ENCODE data around the gene NOX3.
"Not testable (repeated sequence)": the region's sequence is repeated elsewhere in the genome, so short reads cannot be mapped to it uniquely, and the experiment has no call there.

Gene NOX3

DNA sequence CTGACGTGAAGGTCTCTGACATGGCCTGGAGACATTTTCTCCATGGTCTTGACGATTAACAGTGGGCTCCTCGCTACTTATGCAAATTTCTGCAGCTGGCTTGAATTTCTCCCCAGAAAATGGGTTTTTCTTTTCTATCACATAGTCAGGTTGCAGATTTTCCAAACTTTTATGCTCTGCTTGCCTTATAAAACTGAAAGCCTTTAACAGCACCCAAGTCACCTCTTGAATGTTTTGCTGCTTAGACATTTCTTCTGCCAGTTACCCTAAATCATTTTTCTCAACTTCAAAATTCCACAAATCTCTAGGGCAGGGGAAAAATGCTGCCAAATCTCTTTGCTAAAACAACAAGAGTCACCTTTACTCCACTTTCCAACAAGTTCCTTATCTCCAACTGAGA is 12.9 kb upstream of the NOX3 start:
- in situ Hi-C loops (cut with MboI; ENCODE audit: low sequenced_read_pairs): not testable (repeated sequence)

DNA sequence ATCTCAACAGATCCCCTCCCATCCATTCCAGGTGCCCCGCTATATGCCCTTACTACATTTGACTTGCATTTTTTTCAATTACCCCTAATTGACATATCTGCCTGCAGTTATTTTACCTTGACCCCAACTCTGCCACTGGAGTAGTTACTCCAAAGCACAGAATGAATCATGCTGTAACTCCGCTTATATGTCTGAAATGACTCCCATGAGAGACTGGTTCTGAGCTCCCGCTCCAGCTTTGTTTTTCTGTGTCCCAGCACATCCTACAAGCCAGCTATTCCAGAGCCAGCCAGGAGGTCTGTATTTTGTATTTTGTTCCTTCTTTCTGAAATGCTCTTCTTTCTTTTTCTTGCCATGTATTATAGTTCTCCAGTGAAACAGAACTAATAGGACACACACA is 10.9 kb upstream of the NOX3 start:
- in situ Hi-C loops (cut with MboI; ENCODE audit: low sequenced_read_pairs): no loop called here

DNA sequence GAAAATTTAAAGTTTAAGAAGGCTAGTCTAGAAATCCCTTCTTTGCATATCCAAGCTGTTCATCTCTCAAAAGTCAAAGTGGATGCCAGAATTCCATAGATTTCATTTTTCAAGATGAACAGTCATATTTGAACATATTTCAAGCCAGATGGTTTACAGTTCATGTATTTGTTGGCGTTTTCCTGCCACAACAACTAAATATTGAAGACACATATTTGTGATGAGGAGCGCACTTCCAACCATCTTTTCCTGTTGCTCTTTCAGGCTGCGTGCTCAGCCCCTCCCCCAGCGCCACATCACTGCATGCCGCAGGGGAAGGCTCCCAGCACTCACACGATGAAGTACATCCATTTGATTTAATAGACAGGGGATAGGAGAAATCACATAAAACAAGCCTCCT is 5.9 kb upstream of the NOX3 start:
- in situ Hi-C loops (cut with MboI; ENCODE audit: low sequenced_read_pairs): no loop called here

DNA sequence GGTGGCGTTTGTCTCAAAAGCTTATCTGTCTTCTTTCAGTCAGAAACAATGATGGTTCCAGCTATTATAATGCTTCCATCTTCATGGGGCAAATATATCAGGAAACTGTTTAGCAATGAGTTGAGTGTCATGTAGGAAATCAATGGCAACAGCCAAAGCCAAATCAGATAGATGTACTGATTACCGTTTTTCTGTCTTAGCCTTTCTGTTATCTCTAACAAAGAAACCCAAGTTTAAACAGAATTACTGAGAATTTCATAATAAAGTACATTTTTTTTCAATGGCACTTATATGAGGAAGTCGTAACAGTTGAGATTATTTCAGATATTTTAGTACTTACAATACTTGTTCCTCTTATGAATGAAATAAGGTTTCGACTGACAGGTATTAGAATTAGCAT is 1.2 kb downstream of the NOX3 start:
- in situ Hi-C loops (cut with MboI; ENCODE audit: low sequenced_read_pairs): no loop called here

DNA sequence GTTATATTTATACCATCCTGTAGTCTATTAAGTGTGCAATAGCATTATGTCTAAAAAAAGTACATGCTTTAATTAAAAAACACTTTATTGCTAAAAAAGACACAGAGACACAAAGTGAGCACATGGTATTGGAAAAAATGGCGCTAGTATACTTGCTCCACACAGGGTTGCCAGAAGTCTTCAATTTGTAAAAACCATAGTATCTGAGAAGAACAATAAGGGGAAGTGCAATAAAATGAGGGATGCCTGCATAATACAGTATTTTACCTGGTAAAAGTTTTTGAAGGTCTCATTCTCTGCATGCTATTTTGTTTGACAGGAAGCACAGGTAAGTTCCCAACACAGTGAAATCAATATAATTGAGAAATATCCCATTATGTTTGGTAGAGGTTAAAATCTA is 1.6 kb downstream of the NOX3 start:
- in situ Hi-C loops (cut with MboI; ENCODE audit: low sequenced_read_pairs): no loop called here

DNA sequence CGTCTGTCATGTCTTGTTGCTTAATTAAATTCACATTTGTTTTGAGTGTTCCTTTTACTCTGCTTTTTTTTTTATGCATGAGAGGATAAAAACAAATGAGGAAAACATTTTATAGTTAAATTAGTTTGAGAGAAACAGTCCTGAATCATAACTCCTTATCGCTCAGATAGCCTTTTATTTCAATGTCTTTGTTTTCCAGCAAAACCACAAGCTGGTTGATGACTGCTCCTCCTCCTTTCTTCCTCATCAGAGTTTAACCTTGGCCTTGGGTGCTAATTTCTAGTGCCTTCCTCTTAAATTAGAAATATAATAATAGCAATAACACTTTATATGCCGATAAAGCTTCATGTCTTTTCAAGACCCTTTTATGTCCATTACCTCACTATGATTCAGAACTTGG is 3.1 kb downstream of the NOX3 start:
- in situ Hi-C loops (cut with MboI; ENCODE audit: low sequenced_read_pairs): no loop called here

DNA sequence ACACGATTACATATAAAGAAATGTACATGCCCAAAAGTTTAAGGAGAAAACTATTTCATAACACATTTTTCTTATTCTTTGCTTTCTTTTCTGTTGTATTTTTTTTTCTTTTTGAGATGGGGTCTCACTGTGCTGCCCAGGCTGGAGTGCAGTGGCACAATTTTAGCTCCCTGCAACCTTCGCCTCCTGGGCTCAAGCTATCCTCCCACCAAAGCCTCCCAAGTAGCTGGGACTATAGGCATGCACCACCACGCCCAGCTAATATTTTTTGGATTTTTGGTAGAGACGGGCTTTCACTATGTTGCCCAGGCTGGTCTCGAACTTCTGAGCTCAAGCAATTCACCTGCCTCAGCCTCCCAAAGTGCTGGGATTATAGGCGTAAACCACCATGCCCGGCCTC is 4.1 kb downstream of the NOX3 start:
- in situ Hi-C loops (cut with MboI; ENCODE audit: low sequenced_read_pairs): not testable (repeated sequence)

DNA sequence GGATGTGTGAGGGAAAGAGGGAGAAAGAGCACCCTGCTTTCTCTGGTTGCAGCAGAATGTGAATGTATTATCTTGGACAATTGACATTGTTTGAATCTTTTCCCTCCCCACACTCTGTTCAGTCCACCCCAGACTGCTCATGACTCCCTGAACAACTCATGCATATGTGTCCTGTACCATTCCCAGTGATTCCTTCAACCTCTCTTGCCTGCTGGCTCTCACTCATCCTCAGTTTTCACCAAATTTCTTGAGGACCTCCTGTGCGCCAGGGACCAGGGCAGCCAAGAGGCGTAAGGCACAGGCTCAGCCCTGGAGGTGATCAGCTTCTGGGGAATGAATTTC is 5.4 kb downstream of the NOX3 start:
- in situ Hi-C loops (cut with MboI; ENCODE audit: low sequenced_read_pairs): no loop called here

DNA sequence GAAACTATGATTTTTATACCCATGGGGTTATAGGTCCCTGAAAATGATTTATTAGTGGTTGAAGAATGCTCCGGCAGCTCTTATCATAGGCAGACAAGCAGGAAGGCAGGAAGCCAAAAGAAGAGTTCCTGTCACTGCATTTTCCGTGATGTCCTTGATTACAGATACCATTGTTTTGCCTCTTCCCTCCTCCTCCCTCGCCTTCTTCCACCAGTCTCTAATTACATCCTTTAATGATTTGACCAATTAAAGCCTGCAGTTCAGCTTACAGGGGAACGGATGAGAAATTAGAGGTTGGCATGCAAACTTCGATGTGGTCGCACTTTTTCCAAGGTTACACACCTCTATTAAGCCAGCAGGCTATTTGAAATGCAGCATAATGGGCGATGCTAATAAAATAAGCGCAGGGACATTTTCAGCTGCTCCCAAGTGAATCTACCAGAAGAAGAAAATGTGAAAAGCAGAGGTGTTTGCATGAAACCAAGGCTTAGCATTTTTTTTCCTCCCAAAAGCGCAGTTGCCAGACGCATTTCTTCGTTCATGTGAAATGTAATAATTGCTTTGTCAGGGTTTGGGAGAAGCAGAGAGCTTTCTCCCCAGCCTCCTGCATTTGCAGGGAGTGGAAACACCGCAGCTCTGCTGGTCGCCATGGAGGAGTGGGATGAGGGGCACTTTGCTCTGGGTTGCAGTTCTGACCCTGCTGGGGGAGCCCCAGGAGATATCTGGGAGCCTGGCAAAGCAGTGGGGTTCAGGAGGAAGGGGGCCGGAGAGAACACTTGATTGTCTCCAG is 6.0 kb downstream of the NOX3 start:
- in situ Hi-C loops (cut with MboI; ENCODE audit: low sequenced_read_pairs): no loop called here

DNA sequence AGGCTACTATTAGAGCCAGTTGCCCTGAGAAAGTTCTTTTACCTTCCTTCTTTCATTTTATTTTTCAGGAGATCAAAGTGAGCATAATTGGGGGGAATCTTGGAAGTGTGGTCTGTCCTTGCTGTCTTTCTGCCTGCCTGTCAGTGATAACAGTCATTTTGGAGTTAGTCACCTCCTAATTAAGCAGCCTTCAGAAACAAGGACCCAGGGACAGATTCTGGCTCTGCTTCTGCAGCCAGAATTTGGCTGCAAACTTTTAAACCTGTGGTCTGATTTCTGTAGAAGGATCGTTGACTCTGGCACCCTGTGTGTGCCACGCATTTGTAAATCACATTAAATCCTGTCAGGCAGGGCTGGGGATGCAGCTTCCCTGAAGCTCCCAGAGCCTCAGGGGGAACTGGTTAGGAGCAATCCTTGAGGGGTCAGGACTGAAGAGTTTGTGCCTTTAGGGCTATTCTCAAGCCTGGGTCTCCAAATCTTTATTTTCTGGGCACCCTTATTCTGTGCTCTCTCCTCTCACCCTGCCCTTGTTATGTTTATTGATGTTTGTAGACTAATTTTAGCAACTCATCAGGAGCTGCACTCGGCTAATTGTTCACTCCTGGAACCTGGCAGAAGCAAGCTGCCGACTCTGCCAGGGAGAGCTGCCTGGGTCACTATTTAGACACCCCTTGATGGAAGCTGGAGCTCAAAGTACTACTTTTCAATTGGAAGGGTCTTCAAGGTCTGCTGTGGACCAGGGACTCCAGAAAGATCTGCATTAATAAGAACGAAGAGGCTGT is 6.8 kb downstream of the NOX3 start:
- in situ Hi-C loops (cut with MboI; ENCODE audit: low sequenced_read_pairs): no loop called here

DNA sequence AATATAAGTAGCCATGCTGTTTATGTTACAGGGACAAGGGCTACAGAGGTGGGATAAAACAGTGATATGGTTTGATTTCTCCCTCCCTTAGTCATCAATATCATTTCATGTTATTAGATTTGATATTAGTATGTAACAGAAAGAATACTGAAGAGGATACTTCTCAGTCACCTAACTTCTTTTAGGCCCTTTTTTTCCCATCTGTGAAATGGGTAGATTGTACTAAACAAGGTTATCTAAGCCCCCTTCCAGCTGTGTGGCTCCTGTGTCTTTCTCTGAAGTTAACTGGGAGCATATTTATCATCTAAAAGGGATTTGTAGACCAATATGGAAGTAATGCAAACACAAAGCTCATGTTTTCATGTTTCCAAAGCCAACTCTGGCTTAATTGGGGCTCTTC is 7.7 kb downstream of the NOX3 start:
- in situ Hi-C loops (cut with MboI; ENCODE audit: low sequenced_read_pairs): no loop called here

DNA sequence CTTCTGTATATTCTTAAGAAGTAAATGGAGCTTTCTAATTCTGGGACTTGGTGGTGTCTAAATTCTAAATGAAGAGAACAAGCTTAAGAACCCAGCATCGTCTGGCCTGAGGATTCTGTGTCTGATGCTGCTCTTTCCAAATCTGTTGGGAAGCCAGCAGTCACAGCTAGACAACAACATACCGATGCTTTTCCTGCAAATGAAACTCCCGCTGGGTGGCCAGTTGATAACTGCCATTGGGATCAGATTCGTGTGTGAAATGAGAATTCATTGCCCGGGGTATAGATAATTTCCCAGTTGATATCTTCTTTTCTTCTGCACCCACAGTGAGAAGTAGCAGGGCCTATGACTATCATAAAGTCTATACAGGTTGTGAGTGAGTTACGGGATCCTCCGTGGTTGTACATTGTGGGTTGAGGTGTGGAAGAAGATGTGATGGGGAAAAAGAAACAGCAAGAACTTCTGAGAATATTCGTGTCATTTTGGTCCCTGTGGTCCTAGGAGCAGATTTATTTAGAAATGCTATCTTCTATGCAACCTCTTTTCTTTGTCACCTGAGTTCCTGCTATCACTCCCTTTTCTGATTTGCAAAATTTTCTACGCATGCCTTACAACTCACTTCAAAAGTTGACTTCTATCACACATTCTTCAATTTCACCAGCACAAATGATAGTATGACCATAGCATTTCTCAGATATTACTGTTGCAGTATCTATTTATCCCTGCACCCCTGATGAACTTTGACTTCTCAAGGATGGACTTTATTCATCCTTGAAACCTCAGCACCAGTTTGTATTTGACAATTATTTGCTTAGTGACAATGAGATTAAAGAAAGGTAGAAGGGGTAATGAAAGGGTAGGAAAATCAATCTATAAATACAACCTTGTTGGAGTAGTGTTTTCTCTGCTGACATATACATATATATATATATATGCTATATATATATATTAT is 10.4 kb downstream of the NOX3 start:
- in situ Hi-C loops (cut with MboI; ENCODE audit: low sequenced_read_pairs): no loop called here

DNA sequence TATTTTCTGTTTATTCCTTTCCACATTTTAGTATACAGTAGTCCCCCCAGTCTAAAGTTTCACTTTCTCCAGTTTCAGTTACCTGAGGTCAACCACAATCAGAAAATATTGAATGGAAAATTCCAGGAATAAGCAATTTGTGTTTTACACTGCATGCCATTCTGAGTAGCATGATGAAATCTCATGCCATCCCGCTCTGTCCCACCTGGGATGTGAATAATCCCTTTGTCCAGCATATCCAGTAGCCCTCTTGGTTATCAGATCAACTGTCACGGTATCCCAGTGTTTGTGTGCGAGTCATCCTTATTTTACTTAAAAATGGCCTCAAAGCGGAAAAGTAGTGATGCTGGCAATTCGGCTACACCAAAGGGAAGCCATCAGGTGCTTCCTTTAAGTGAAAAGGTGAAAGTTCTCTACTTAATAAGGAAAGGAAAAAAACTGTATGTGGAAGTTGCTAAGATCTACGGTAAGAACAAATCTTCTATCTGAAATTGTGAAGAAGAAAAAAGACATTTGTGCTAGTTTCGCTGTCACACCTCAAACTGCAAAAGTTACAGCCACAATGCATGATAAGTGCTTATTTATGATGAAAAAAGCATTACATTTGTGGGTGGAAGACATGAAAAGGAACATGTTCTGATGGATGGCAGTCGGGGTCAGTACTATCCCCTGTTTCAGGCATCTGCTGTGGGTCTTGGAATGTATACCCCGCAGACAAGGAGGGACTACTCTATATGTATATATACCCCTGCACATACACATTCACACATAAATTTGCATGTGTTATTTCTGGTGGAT is 11.3 kb downstream of the NOX3 start:
- in situ Hi-C loops (cut with MboI; ENCODE audit: low sequenced_read_pairs): no loop called here

DNA sequence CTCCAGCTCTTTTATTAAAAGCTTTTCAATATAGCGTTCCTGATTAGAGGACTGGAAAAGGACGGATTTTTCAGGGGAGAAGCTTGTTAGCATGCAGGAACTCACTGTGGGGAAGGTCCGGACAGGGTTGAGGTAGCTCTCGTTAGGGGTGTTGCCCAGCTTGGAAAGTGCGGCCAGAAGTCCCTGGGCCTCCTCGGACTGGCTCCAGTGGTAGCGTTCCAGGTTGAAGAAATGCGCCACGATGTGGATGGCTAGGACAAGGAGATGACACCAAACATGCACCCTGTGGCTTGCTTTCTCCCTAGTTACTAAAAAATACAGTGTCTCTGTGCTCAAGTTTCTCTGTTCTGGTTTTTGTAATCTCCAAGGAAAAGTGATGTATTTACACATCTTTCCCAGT is 12.5 kb downstream of the NOX3 start:
- in situ Hi-C loops (cut with MboI; ENCODE audit: low sequenced_read_pairs): no loop called here

DNA sequence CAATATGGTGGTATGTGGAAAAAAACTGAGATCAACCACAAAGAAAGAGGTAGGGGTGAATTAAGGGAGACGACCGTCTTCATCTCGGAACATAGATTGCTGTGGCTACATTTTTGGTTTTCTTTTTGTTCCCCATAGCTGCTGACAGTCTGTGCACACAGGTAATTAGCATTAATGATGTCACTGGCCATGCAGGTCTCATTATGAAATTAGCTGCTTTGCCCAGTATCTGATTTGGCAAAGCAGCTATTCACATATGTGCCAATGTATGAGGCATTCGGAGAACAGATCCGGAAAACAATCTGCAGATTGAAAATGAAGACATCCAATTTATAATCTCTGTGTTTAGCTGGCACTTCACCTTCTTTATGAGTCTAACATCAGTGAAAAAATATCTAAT is 13.1 kb downstream of the NOX3 start:
- in situ Hi-C loops (cut with MboI; ENCODE audit: low sequenced_read_pairs): no loop called here

DNA sequence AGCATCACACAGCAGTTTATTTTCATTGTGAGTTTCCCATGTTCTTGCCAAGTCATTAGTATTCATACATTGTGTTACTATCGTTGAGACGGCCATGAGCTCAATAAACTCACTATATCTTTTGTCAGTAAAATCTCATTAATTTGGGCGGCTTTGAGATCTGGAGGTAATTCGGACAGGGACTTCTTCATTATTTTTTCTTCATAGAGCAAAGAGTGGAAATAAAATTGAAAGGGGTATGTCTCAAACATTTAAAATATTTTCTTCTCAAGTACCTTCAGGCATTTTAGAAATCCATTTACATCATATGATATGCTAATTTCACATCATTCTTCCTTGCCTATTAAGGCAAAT is 14.6 kb downstream of the NOX3 start:
- in situ Hi-C loops (cut with MboI; ENCODE audit: low sequenced_read_pairs): no loop called here

DNA sequence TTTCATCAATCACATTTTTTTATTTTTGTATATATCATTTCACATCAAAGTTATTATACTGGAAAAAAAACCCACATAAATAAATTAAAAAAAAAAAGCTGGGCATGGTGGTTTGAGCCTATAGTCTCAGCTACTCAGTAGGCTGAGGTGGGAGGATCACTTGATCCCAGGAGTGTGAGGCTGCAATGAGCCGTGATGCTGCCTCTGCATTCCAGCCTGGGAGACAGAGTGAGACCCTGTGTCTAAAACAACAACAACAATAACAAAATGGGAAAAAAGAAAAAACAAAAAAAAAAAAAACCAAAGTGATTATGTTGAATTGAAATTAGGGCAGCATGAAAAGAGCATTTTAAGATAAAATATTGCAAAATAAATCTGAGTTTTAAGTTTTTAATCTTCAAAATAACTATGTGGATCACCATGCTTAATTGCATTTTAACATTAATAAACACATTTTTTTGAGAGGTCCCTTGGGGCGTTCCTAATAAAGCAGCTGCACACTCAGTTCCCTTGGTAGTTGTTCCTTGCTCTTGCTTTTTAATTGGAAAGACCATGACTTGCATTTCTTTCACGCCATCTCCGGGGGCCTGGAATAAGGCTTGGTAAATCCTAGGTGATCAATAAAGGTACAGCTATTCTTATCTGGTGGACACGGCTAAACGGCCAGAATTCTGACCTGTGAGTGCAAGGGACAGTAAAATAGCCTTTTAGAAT is 15.1 kb downstream of the NOX3 start:
- in situ Hi-C loops (cut with MboI; ENCODE audit: low sequenced_read_pairs): no loop called here

DNA sequence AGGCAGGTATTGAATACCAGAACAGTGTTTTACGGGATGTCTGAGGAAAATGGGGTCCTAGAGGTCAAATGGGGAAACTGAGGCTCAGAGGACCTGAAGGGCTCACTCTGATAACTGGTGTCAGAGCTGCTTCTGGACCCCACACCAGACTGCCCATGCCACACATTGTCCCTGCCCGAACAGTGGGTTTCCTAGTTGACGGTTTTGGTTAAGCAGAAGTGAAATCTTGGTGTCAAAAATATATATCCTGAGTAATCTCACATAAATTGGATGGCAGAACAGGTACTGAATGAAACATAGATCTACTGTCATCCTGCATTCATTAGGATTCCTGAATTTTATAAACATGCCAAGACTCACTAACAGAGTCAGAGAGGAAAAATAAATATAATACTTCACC is 16.3 kb downstream of the NOX3 start:
- in situ Hi-C loops (cut with MboI; ENCODE audit: low sequenced_read_pairs): no loop called here

DNA sequence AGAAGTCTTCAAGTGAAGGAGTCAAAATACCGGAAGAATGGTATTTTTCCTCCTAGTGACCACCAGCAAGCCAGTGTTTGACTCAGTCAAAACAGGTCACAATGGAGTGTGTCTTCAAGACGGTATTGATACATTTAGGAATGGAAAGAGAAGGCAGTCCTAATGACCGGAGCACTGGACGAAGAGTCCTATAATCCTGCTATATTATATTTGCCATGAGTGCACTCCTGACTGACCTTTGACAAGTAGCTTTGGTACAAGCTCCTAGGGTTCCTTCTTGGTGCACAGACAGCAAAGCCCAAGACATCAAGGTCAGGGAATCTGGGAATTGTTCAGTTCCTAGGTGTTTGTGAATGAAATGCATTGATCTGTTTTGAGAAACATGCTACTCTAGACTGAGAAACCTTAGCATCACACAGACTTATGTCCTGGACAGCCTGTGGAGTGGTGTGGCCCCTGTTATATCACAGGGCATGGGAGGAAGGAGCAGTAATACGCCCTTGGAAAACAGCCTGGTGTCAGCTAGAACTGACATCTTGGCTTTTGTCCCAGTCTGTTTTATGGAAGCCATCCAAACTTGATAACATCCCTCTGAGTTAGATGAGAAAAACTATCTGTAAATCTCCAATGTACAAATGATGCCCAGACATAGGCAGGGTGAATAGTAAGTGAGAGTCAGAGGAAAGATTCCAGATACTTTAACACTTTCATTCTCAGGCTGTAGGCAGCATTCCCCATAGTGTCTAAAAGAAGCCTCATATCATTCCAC is 18.5 kb downstream of the NOX3 start:
- in situ Hi-C loops (cut with MboI; ENCODE audit: low sequenced_read_pairs): no loop called here
